NCI-H345 treated with DMSO at 0.1 percent for 48 hours (cell line): Measurements from ENCODE around the gene TXN.
A peak's percentile ranks its signal among the peaks of the same experiment; 100 is the strongest.
"Not testable (repeated sequence)": the region's sequence is repeated elsewhere in the genome, so short reads cannot be mapped to it uniquely, and the experiment has no call there.

Experiments used
- DNase-seq: peaks from one replicate; lab custom pipeline; 2025; ENCODE audit not compliant: unreplicated experiment; lab: John Stamatoyannopoulos, UW

TXN gene

GRCh38 chr9:110257956-110258355 lies 1.6 kb upstream of the TXN start:
- DNase-seq = no peak

- DNase-seq = no peak
These were observed 962 bp upstream of the TXN start for GRCh38 chr9:110257097-110257841.

GRCh38 chr9:110255463-110256379 lies 586 bp downstream of the TXN start:
- DNase-seq = peak; percentile 26

- DNase-seq = no peak
These were observed 1.3 kb downstream of the TXN start for GRCh38 chr9:110255034-110255462.

GRCh38 chr9:110254500-110254899 lies 1.8 kb downstream of the TXN start:
- DNase-seq = no peak

GRCh38 chr9:110252509-110253139 lies 3.7 kb downstream of the TXN start:
- no peak for DNase-seq

- DNase-seq = not testable (repeated sequence)
These were observed 4.5 kb downstream of the TXN start for GRCh38 chr9:110251770-110252169.

GRCh38 chr9:110251212-110251611 lies 5.1 kb downstream of the TXN start:
- DNase-seq = no peak

GRCh38 chr9:110249603-110250002 lies 6.7 kb downstream of the TXN start:
- DNase-seq = no peak

- no peak for DNase-seq
These were observed 7.9 kb downstream of the TXN start for GRCh38 chr9:110248361-110248760.

- DNase-seq = no peak
These were observed 10.1 kb downstream of the TXN start for GRCh38 chr9:110246214-110246613.

GRCh38 chr9:110244616-110245015 lies 11.7 kb downstream of the TXN start:
- no peak for DNase-seq

- no peak for DNase-seq
These were observed 14.4 kb downstream of the TXN start for GRCh38 chr9:110241858-110242321.

GRCh38 chr9:110241260-110241857 lies 14.9 kb downstream of the TXN start:
- no peak for DNase-seq

GRCh38 chr9:110240198-110240597 lies 16.1 kb downstream of the TXN start:
- DNase-seq = no peak

GRCh38 chr9:110228321-110228720 lies 28.0 kb downstream of the TXN start:
- no peak for DNase-seq

GRCh38 chr9:110224583-110224982 lies 31.7 kb downstream of the TXN start:
- DNase-seq = no peak

- DNase-seq = no peak
These were observed 35.5 kb downstream of the TXN start for GRCh38 chr9:110220809-110221208.

- DNase-seq = peak; percentile 30
These were observed 38.6 kb downstream of the TXN start for GRCh38 chr9:110217656-110218099.

GRCh38 chr9:110214586-110215355 lies 41.5 kb downstream of the TXN start:
- no peak for DNase-seq
